Stomach smooth muscle (tissue), 2 donors: ENCODE measurements around the gene COMMD9.
A peak's percentile ranks its signal among the peaks of the same experiment; 100 is the strongest.
"Not testable (repeated sequence)": the region's sequence is repeated elsewhere in the genome, so short reads cannot be mapped to it uniquely, and the experiment has no call there.

Experiments used
- H3K27ac ChIP-seq: one replicate; pipeline ENCODE4 v1.7.0; 2013; ENCODE audit warnings: mild to moderate bottlenecking, low read length, inconsistent platforms
- H3K27me3 ChIP-seq, 2 donors: one replicate each; pipeline ENCODE4 v1.7.0; 2013; ENCODE audit warnings: low read length in 2 of 2; ENCODE audit not compliant: insufficient read depth in 2 of 2, control insufficient read depth in 1 of 2
- H3K36me3 ChIP-seq, 2 donors: one replicate each; pipeline ENCODE4 v1.7.0; 2013; ENCODE audit warnings: low read length in 2 of 2; ENCODE audit not compliant: control insufficient read depth in 2 of 2, insufficient read depth in 2 of 2
- H3K4me1 ChIP-seq: one replicate; pipeline ENCODE4 v1.7.0; 2013; ENCODE audit warnings: low read length; ENCODE audit not compliant: control insufficient read depth, insufficient read depth
- H3K4me3 ChIP-seq, 2 donors: one replicate each; pipeline ENCODE4 v1.7.0; 2013; ENCODE audit warnings: low read length in 2 of 2
- H3K9ac ChIP-seq, 2 donors: one replicate each; pipeline ENCODE4 v1.7.0; 2013; ENCODE audit warnings: low read length in 2 of 2, mild to moderate bottlenecking in 1 of 2
- H3K9me3 ChIP-seq, 2 donors: one replicate each; pipeline ENCODE4 v1.7.0; 2013; ENCODE audit warnings: low read length in 2 of 2; ENCODE audit not compliant: control insufficient read depth in 2 of 2
- donor health status: healthy.
- donor health status: Pancreatic carcinoma.

Gene COMMD9

GRCh38 chr11:36289226-36289852 lies at the start of gene COMMD9:
TSS of gene COMMD9 (minus strand) at chr11:36289424. CDS start at chr11:36289412, 12 bp downstream.
- no peak within 1 kb of the TSS for H3K27ac ChIP-seq
- H3K36me3 ChIP-seq = no peaks in the 10 kb centered on the region
- H3K9me3 ChIP-seq = no peaks in the 10 kb centered on the region
- peak within 1 kb of the TSS; percentile 88 to 93 for H3K4me3 ChIP-seq
- no peaks in the 10 kb centered on the region for H3K27me3 ChIP-seq
- peak within 1 kb of the TSS; percentile 66 to 86 for H3K9ac ChIP-seq
- no peaks in the 10 kb centered on the region for H3K4me1 ChIP-seq

GRCh38 chr11:36333897-36334296 lies 44.7 kb upstream of the COMMD9 start:
- Histone ChIP-seq H3K4me3 (no peak overlapping the region), H3K27me3 (no peaks in the 10 kb centered on the region), H3K9me3 (no peaks in the 10 kb centered on the region), H3K27ac (no peak overlapping the region), H3K36me3 (no peaks in the 10 kb centered on the region), H3K9ac (no peak overlapping the region), H3K4me1 (no peaks in the 10 kb centered on the region)

- Histone ChIP-seq H3K4me1 (no peaks in the 10 kb centered on the region), H3K9ac (no peak overlapping the region), H3K27ac (no peak overlapping the region), H3K27me3 (no peaks in the 10 kb centered on the region), H3K4me3 (no peak overlapping the region), H3K9me3 (no peaks in the 10 kb centered on the region), H3K36me3 (no peaks in the 10 kb centered on the region)
Observed at GRCh38 chr11:36333468-36333867, 44.2 kb upstream of the COMMD9 start.

GRCh38 chr11:36330411-36330810 lies 41.2 kb upstream of the COMMD9 start:
- H3K27me3 ChIP-seq = no peaks in the 10 kb centered on the region
- no peak overlapping the region for H3K4me3 ChIP-seq
- no peaks in the 10 kb centered on the region for H3K36me3 ChIP-seq
- H3K9ac ChIP-seq = no peak overlapping the region
- no peaks in the 10 kb centered on the region for H3K4me1 ChIP-seq
- H3K27ac ChIP-seq = no peak overlapping the region
- no peaks in the 10 kb centered on the region for H3K9me3 ChIP-seq

- Histone ChIP-seq H3K9me3 (no peaks in the 10 kb centered on the region), H3K36me3 (no peaks in the 10 kb centered on the region), H3K27me3 (no peaks in the 10 kb centered on the region), H3K9ac (no peak overlapping the region), H3K4me1 (no peaks in the 10 kb centered on the region), H3K4me3 (no peak overlapping the region), H3K27ac (no peak overlapping the region)
Observed at GRCh38 chr11:36328966-36329673, 39.9 kb upstream of the COMMD9 start.

- Histone ChIP-seq H3K4me3 (no peak overlapping the region), H3K27ac (no peak overlapping the region), H3K9me3 (no peaks in the 10 kb centered on the region), H3K36me3 (no peaks in the 10 kb centered on the region), H3K27me3 (no peaks in the 10 kb centered on the region), H3K9ac (no peak overlapping the region), H3K4me1 (no peaks in the 10 kb centered on the region)
Observed at GRCh38 chr11:36326524-36327419, 37.5 kb upstream of the COMMD9 start.

- H3K27ac ChIP-seq, H3K9me3 ChIP-seq, H3K4me3 ChIP-seq, H3K4me1 ChIP-seq, H3K36me3 ChIP-seq, H3K27me3 ChIP-seq, H3K9ac ChIP-seq: not testable (repeated sequence)
Observed at GRCh38 chr11:36325403-36325802, 36.2 kb upstream of the COMMD9 start.

- H3K4me1 ChIP-seq, H3K27ac ChIP-seq, H3K4me3 ChIP-seq, H3K27me3 ChIP-seq, H3K9ac ChIP-seq, H3K36me3 ChIP-seq, H3K9me3 ChIP-seq: not testable (repeated sequence)
Observed at GRCh38 chr11:36324956-36325355, 35.7 kb upstream of the COMMD9 start.

- Histone ChIP-seq H3K4me1 (no peaks in the 10 kb centered on the region), H3K36me3 (no peaks in the 10 kb centered on the region), H3K27ac (no peak overlapping the region), H3K9ac (no peak overlapping the region), H3K4me3 (no peak overlapping the region), H3K9me3 (no peaks in the 10 kb centered on the region), H3K27me3 (no peaks in the 10 kb centered on the region)
Observed at GRCh38 chr11:36317992-36318391, 28.8 kb upstream of the COMMD9 start.

- Histone ChIP-seq H3K9me3 (no peaks in the 10 kb centered on the region), H3K4me3 (no peak overlapping the region), H3K27ac (no peak overlapping the region), H3K9ac (no peak overlapping the region), H3K36me3 (no peaks in the 10 kb centered on the region), H3K4me1 (no peaks in the 10 kb centered on the region), H3K27me3 (peaks cover 0 to 2% of the 10 kb centered on the region in 2 donors)
Observed at GRCh38 chr11:36316049-36316448, 26.8 kb upstream of the COMMD9 start.
